Measurements from ENCODE around the gene SRRM4.

SRRM4 gene

GRCh38 chr12:118982984-118983761 lies 1.8 kb downstream of the SRRM4 start:
- no peaks in the 10 kb centered on the region for H3K27me3 ChIP-seq (ENCODE audit: insufficient read depth, low read depth)
- H3K4me3 ChIP-seq (IDR thresholded peaks at IDR 0.05; ENCODE audit: insufficient read depth, low read depth, low read length): no peak overlapping the region
- no peaks in the 10 kb centered on the region for H3K79me2 ChIP-seq (ENCODE audit: insufficient read depth, low read depth)
- no peaks in the 10 kb centered on the region for H3K4me1 ChIP-seq (ENCODE audit: low read depth, poor library complexity, severe bottlenecking)
- H4K20me1 ChIP-seq (ENCODE audit: insufficient read depth): no peaks in the 10 kb centered on the region
- no peak overlapping the region for H3K4me2 ChIP-seq
- TF ChIP-seq CTCF (conservative IDR thresholded peaks at IDR 0.05; ENCODE audit: low read depth, low read length): no peak
- H3K27ac ChIP-seq: no peak overlapping the region
- H2AFZ ChIP-seq (ENCODE audit: low read depth): no peak overlapping the region
- H3K9ac ChIP-seq: no peak overlapping the region
- no peaks in the 10 kb centered on the region for H3K36me3 ChIP-seq (ENCODE audit: insufficient read depth)

- Histone ChIP-seq H3K4me3 (IDR thresholded peaks at IDR 0.05; ENCODE audit: insufficient read depth, low read depth, low read length) (no peak overlapping the region), H3K4me1 (ENCODE audit: low read depth, poor library complexity, severe bottlenecking) (no peaks in the 10 kb centered on the region), H2AFZ (ENCODE audit: low read depth) (no peak overlapping the region), H3K9ac (no peak overlapping the region), H4K20me1 (ENCODE audit: insufficient read depth) (no peaks in the 10 kb centered on the region), H3K4me2 (no peak overlapping the region), H3K36me3 (ENCODE audit: insufficient read depth) (no peaks in the 10 kb centered on the region), H3K27me3 (ENCODE audit: insufficient read depth, low read depth) (no peaks in the 10 kb centered on the region), H3K79me2 (ENCODE audit: insufficient read depth, low read depth) (no peaks in the 10 kb centered on the region), H3K27ac (no peak overlapping the region)
- no peak for TF ChIP-seq CTCF (conservative IDR thresholded peaks at IDR 0.05; ENCODE audit: low read depth, low read length)
Observed at GRCh38 chr12:118984161-118984943, 3.0 kb downstream of the SRRM4 start.

- no peaks in the 10 kb centered on the region for H3K4me1 ChIP-seq (ENCODE audit: low read depth, poor library complexity, severe bottlenecking)
- no peaks in the 10 kb centered on the region for H3K27me3 ChIP-seq (ENCODE audit: insufficient read depth, low read depth)
- H3K27ac ChIP-seq: no peak overlapping the region
- H3K4me3 ChIP-seq (IDR thresholded peaks at IDR 0.05; ENCODE audit: insufficient read depth, low read depth, low read length): no peak overlapping the region
- H2AFZ ChIP-seq (ENCODE audit: low read depth): no peak overlapping the region
- no peak overlapping the region for H3K4me2 ChIP-seq
- H4K20me1 ChIP-seq (ENCODE audit: insufficient read depth): no peaks in the 10 kb centered on the region
- TF ChIP-seq CTCF (conservative IDR thresholded peaks at IDR 0.05; ENCODE audit: low read depth, low read length): no peak
- H3K79me2 ChIP-seq (ENCODE audit: insufficient read depth, low read depth): no peaks in the 10 kb centered on the region
- no peaks in the 10 kb centered on the region for H3K36me3 ChIP-seq (ENCODE audit: insufficient read depth)
- no peak overlapping the region for H3K9ac ChIP-seq
Observed at GRCh38 chr12:118986050-118986449, 4.7 kb downstream of the SRRM4 start.

- H3K27ac ChIP-seq: no peak overlapping the region
- no peaks in the 10 kb centered on the region for H4K20me1 ChIP-seq (ENCODE audit: insufficient read depth)
- H3K36me3 ChIP-seq (ENCODE audit: insufficient read depth): no peaks in the 10 kb centered on the region
- H3K27me3 ChIP-seq (ENCODE audit: insufficient read depth, low read depth): no peaks in the 10 kb centered on the region
- H3K4me2 ChIP-seq: no peak overlapping the region
- TF ChIP-seq CTCF (conservative IDR thresholded peaks at IDR 0.05; ENCODE audit: low read depth, low read length): no peak
- H3K4me3 ChIP-seq (IDR thresholded peaks at IDR 0.05; ENCODE audit: insufficient read depth, low read depth, low read length): no peak overlapping the region
- no peaks in the 10 kb centered on the region for H3K79me2 ChIP-seq (ENCODE audit: insufficient read depth, low read depth)
- no peak overlapping the region for H2AFZ ChIP-seq (ENCODE audit: low read depth)
- no peak overlapping the region for H3K9ac ChIP-seq
- no peaks in the 10 kb centered on the region for H3K4me1 ChIP-seq (ENCODE audit: low read depth, poor library complexity, severe bottlenecking)
Observed at GRCh38 chr12:118999107-118999506, 17.8 kb downstream of the SRRM4 start.

Measured in KMS-11 (cell line).